T-cell (primary cell): ENCODE results near the gene HES3. TPM values are rescaled to one million over a fixed set of nuclear protein-coding genes. Genes with fewer than 3 reads are reported as not detected.
"Not testable (repeated sequence)": the region's sequence is repeated elsewhere in the genome, so short reads cannot be mapped to it uniquely, and the experiment has no call there.

Experiments used
- ATAC-seq, 4 experiments: fragments of 200-7000 bp in 3 of 4; fragments of 150-1000 bp in 1 of 4; cut with Tn5 transposase; replicated peaks in 1 of 4; 1 replicate in 3 of 4; 2 replicates in 1 of 4; pipeline ENCODE4 v1.10.0; 2021; ENCODE audit warnings: moderate library complexity in 3 of 4, mild to moderate bottlenecking in 2 of 4, moderate number of reproducible peaks in 1 of 4
- CTCF ChIA-PET, 2 donors: fragments of 300-600 bp; sonication (Branson Sonifier 250); formaldehyde crosslinking; loops; one replicate each; lab custom pipeline; 2022; ENCODE audit warnings: antibody characterized with exemption in 2 of 2; lab: Charles Lee
- POLR2A ChIA-PET, 2 donors: fragments of 300-600 bp; sonication (Branson Sonifier 250); formaldehyde crosslinking; loops; one replicate each; lab custom pipeline; 2022; ENCODE audit warnings: antibody characterized with exemption in 2 of 2; lab: Charles Lee
- DNase-seq, 35 experiments: peaks; one replicate each; pipeline versions ENCODE4 v3.0.0 to v3.0.0-alpha.2; 2013 to 2023
- H3K27ac ChIP-seq: one replicate; pipeline ENCODE4 v1.5.1; 2013; ENCODE audit warnings: low read length
- H3K27me3 ChIP-seq, 2 experiments: replicated peaks in 1 of 2; 1 replicate in 1 of 2; 2 replicates in 1 of 2; pipeline versions ENCODE4 v1.6.1 to v1.7.0; 2013; ENCODE audit warnings: low read length in 1 of 2, mixed read lengths in 1 of 2; ENCODE audit not compliant: control insufficient read depth in 2 of 2, insufficient read depth in 2 of 2; ENCODE audit errors: extremely low read depth in 1 of 2
- H3K36me3 ChIP-seq, 2 donors: 1 replicate in 1 of 2; 2 replicates in 1 of 2; pipeline versions ENCODE4 v1.6.1 to v1.7.0; 2013; ENCODE audit warnings: low read length in 1 of 2; ENCODE audit not compliant: control insufficient read depth in 2 of 2, insufficient read depth in 1 of 2; ENCODE audit errors: extremely low read depth in 1 of 2
- H3K4me1 ChIP-seq, 2 experiments: 1 replicate in 1 of 2; 2 replicates in 1 of 2; pipeline versions ENCODE4 v1.6.1 to v1.7.0; 2013; ENCODE audit warnings: low read length in 2 of 2, mixed read lengths in 1 of 2; ENCODE audit not compliant: insufficient read depth in 2 of 2, control insufficient read depth in 1 of 2; ENCODE audit errors: extremely low read depth in 1 of 2
- H3K4me3 ChIP-seq, 2 donors: 1 replicate in 1 of 2; 2 replicates in 1 of 2; pipeline versions ENCODE4 v1.5.1 to v1.7.0; 2013; ENCODE audit warnings: mild to moderate bottlenecking in 2 of 2, low read length in 1 of 2, moderate library complexity in 1 of 2; ENCODE audit not compliant: control insufficient read depth in 1 of 2; ENCODE audit errors: extremely low read depth in 1 of 2
- H3K9me3 ChIP-seq: 2 replicates; pipeline ENCODE4 v1.7.0; 2013
- H3K27ac Mint-ChIP-seq, 2 donors: one replicate each; pipeline ENCODE4 v1.8.0; 2020 to 2021; ENCODE audit warnings: mild to moderate bottlenecking in 2 of 2, mixed read lengths in 2 of 2
- H3K27me3 Mint-ChIP-seq, 2 donors: one replicate each; pipeline ENCODE4 v1.8.0; 2021 to 2022; ENCODE audit warnings: mixed read lengths in 2 of 2
- H3K36me3 Mint-ChIP-seq: one replicate; pipeline ENCODE4 v1.8.0; 2021; ENCODE audit warnings: mixed read lengths
- H3K4me1 Mint-ChIP-seq, 3 donors: one replicate each; pipeline ENCODE4 v1.8.0; 2020 to 2022; ENCODE audit warnings: mixed read lengths in 3 of 3, mild to moderate bottlenecking in 1 of 3
- H3K4me3 Mint-ChIP-seq, 3 donors: one replicate each; pipeline ENCODE4 v1.8.0; 2020 to 2022; ENCODE audit warnings: mild to moderate bottlenecking in 3 of 3, mixed read lengths in 3 of 3, moderate library complexity in 3 of 3
- H3K9me3 Mint-ChIP-seq, 3 donors: one replicate each; pipeline ENCODE4 v1.8.0; 2020 to 2022; ENCODE audit warnings: mixed read lengths in 3 of 3
- WGBS: methylation state at CpG from one replicate; pipeline ENCODE4 v1.1.5; 2013; ENCODE audit warnings: missing lambda C conversion rate; ENCODE audit not compliant: insufficient coverage; 5-methylcytosine and 5-hydroxymethylcytosine counted together
- total RNA-seq, 35 experiments: library from RNA in 6 of 35; stranded (reverse) in 6 of 35; fragments of 120-200 nt in 1 of 35; gene quantifications; one replicate each; pipeline versions ENCODE4 v1.2.1 to v1.2.4 and lab custom pipeline; 2013 to 2026

The HES3 gene
- total RNA-seq, 5 donors from 2014 or later (not counting 1 experiment from before 2014, with no cell fraction given), result not detected

GRCh38 chr1:6218375-6219164, 25.4 kb upstream of the HES3 start:
- WGBS, result 92% methylated on average over 15 of the region's 16 CpGs
- no peaks in the 10 kb centered on the region for H3K4me1 Mint-ChIP-seq
- no peak overlapping the region for H3K27ac Mint-ChIP-seq
- ChIA-PET CTCF (no interaction called here), POLR2A (no interaction called here)
- H3K27me3 ChIP-seq, result peaks cover 0 to 12% of the 10 kb centered on the region in 2 experiments
- H3K36me3 Mint-ChIP-seq, result peaks cover 10% of the 10 kb centered on the region
- no peaks in the 10 kb centered on the region for H3K9me3 Mint-ChIP-seq
- H3K4me3 Mint-ChIP-seq, result no peak overlapping the region
- peaks cover 0 to 17% of the 10 kb centered on the region in 2 donors for H3K36me3 ChIP-seq
- no peak overlapping the region for H3K4me3 ChIP-seq
- H3K9me3 ChIP-seq, result no peaks in the 10 kb centered on the region
- no peak for DNase-seq
- H3K27me3 Mint-ChIP-seq, result peaks cover 0 to 8% of the 10 kb centered on the region in 2 donors
- no peak overlapping the region for H3K27ac ChIP-seq
- no peaks in the 10 kb centered on the region for H3K4me1 ChIP-seq
- no peak for ATAC-seq

DNA sequence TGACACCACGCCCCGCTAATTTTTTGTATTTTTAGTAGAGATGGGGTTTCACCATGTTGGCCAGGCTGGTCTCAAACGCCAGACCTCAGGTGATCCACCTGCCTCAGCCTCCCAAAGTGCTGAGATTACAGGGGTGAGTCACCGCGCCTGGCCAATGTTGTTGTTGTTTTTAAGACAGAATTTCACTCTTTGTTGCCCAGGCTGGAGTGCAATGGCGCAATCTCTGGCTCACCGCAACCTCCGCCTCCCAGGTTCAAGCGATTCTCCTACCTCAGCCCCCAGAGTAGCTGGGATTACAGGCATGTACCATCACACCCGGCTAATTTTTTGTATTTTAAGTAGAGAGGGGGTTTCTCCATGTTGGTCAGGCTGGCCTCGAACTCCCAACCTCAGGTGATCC, 24.3 kb upstream of the HES3 start:
- ATAC-seq, H3K27me3 Mint-ChIP-seq: not testable (repeated sequence)
- WGBS, result 93% methylated on average over 7 of the region's 11 CpGs

DNA sequence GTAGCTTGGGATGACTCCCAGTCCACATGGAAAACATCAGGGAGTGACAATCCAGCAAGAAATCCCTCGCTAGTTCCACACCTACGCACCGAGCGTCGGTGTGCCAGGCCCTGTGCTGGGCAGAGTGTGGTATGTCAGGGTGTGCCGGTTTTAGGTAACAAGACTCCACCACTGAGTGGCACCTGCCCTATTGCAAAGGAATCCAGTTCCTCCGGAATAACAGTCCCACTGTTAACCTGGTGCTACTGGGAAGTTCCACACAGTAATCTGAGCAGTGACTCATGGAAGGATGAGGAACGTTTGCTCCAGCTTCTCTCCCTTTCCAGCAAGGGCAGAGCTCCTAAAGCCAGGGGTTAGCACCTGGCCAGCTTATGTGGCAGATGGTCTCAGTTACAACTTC, 23.7 kb upstream of the HES3 start:
- Mint-ChIP-seq H3K27me3 (peaks cover 0 to 7% of the 10 kb centered on the region in 2 donors), H3K36me3 (peaks cover 25% of the 10 kb centered on the region), H3K9me3 (no peaks in the 10 kb centered on the region), H3K4me1 (no peaks in the 10 kb centered on the region), H3K27ac (no peak overlapping the region), H3K4me3 (no peak overlapping the region)
- Histone ChIP-seq H3K27ac (no peak overlapping the region), H3K9me3 (no peaks in the 10 kb centered on the region), H3K4me1 (no peaks in the 10 kb centered on the region), H3K36me3 (peaks cover 6 to 32% of the 10 kb centered on the region in 2 donors), H3K4me3 (no peak overlapping the region), H3K27me3 (peaks cover 0 to 12% of the 10 kb centered on the region in 2 experiments)
- no peak for ATAC-seq
- no peak for DNase-seq
- ChIA-PET CTCF (interaction anchor here in 1 of 2 donors (0.7 kb wide), 1 partner anchor 71 kb away, joined by 3 read pairs; no protein-coding TSS in a partner anchor), POLR2A (no interaction called here)
- WGBS, result 88% methylated on average over 2 of the region's 8 CpGs

More for the DNA sequence above, 24.3 kb upstream of the HES3 start:
- POLR2A ChIA-PET, H3K27ac ChIP-seq, CTCF ChIA-PET, H3K4me3 ChIP-seq, H3K4me1 Mint-ChIP-seq, H3K4me3 Mint-ChIP-seq, H3K9me3 Mint-ChIP-seq, H3K9me3 ChIP-seq, DNase-seq, H3K4me1 ChIP-seq, H3K27ac Mint-ChIP-seq: not testable (repeated sequence)
- H3K36me3 Mint-ChIP-seq, result peaks cover 19% of the 10 kb centered on the region
- peaks cover 0 to 12% of the 10 kb centered on the region in 2 experiments for H3K27me3 ChIP-seq
- peaks cover 6 to 27% of the 10 kb centered on the region in 2 donors for H3K36me3 ChIP-seq

DNA sequence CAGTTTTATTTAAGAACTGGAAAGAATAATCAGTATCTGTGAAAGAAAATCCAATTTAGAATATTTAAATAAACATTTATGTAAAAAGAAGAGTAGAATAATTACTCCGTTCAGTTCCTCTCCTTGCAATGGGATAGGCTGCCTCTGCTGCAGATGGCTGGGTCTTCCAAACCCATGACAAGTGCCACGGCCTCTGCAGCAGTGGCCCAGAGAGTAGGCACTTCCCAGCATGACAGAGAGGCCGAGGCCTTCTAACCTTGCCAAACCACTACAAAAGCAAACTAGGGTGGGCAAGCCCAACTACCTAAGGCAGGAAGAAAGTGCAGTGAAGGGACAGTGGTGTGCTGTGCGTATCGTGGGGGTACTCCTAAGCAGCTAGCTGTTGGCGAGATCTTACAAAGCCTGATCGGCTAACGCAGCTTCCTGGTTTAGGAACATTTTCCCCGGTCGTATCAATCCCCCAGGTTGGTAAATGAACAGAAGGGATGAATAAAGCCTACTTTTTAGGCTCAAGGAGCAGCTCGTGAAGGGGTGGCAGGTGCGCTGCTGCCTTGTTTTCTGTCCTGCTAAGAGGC, 22.7 kb upstream of the HES3 start:
- ChIA-PET POLR2A (no interaction called here), CTCF (no interaction called here)
- Mint-ChIP-seq H3K27ac (no peak overlapping the region), H3K4me1 (no peaks in the 10 kb centered on the region), H3K4me3 (no peak overlapping the region), H3K36me3 (peaks cover 32% of the 10 kb centered on the region), H3K27me3 (no peaks in the 10 kb centered on the region), H3K9me3 (no peaks in the 10 kb centered on the region)
- WGBS, result 86% methylated on average over 4 of the region's 12 CpGs
- H3K27me3 ChIP-seq, result peaks cover 0 to 10% of the 10 kb centered on the region in 2 experiments
- DNase-seq, result no peak
- no peak for ATAC-seq
- H3K4me3 ChIP-seq, result no peak overlapping the region
- H3K9me3 ChIP-seq, result no peaks in the 10 kb centered on the region
- no peak overlapping the region for H3K27ac ChIP-seq
- peaks cover 6 to 37% of the 10 kb centered on the region in 2 donors for H3K36me3 ChIP-seq
- no peaks in the 10 kb centered on the region for H3K4me1 ChIP-seq

GRCh38 chr1:6222636-6223035, 21.3 kb upstream of the HES3 start:
- Mint-ChIP-seq H3K9me3 (no peaks in the 10 kb centered on the region), H3K27ac (no peak overlapping the region), H3K4me1 (no peaks in the 10 kb centered on the region), H3K36me3 (peaks cover 40% of the 10 kb centered on the region), H3K27me3 (no peaks in the 10 kb centered on the region), H3K4me3 (no peak overlapping the region)
- no peak for DNase-seq
- Histone ChIP-seq H3K9me3 (no peaks in the 10 kb centered on the region), H3K27ac (no peak overlapping the region), H3K4me3 (no peak overlapping the region), H3K27me3 (peaks cover 0 to 3% of the 10 kb centered on the region in 2 experiments), H3K4me1 (no peaks in the 10 kb centered on the region), H3K36me3 (peaks cover 6 to 48% of the 10 kb centered on the region in 2 donors)
- WGBS, result 94% methylated on average over 4 of the region's 6 CpGs
- ChIA-PET CTCF (no interaction called here), POLR2A (no interaction called here)
- no peak for ATAC-seq

- no peak overlapping the region for H3K4me3 ChIP-seq
- H3K36me3 ChIP-seq, result peaks cover 10 to 58% of the 10 kb centered on the region in 2 donors
- no peak for DNase-seq
- no peaks in the 10 kb centered on the region for H3K4me1 ChIP-seq
- Mint-ChIP-seq H3K36me3 (peaks cover 40% of the 10 kb centered on the region), H3K4me3 (no peak overlapping the region), H3K4me1 (no peaks in the 10 kb centered on the region), H3K9me3 (no peaks in the 10 kb centered on the region), H3K27ac (no peak overlapping the region), H3K27me3 (no peaks in the 10 kb centered on the region)
- 95% methylated on average over 9 of the region's 13 CpGs for WGBS
- H3K27ac ChIP-seq, result no peak overlapping the region
- H3K9me3 ChIP-seq, result no peaks in the 10 kb centered on the region
- POLR2A ChIA-PET, result no interaction called here
- no peaks in the 10 kb centered on the region for H3K27me3 ChIP-seq
- no peak for ATAC-seq
- CTCF ChIA-PET, result no interaction called here
Measured at GRCh38 chr1:6223617-6224016, 20.4 kb upstream of the HES3 start.
